ENCODE measurements around the gene POLD3. TPM values are rescaled to one million over a fixed set of nuclear protein-coding genes. Genes with fewer than 3 reads are reported as not detected.
"Not testable (repeated sequence)": the region's sequence is repeated elsewhere in the genome, so short reads cannot be mapped to it uniquely, and the experiment has no call there.

The POLD3 gene
- total and polyA plus RNA-seq, 2 donors (not counting 1 experiment from before 2014, with no cell fraction given): 4.6 to 17.6 TPM

DNA sequence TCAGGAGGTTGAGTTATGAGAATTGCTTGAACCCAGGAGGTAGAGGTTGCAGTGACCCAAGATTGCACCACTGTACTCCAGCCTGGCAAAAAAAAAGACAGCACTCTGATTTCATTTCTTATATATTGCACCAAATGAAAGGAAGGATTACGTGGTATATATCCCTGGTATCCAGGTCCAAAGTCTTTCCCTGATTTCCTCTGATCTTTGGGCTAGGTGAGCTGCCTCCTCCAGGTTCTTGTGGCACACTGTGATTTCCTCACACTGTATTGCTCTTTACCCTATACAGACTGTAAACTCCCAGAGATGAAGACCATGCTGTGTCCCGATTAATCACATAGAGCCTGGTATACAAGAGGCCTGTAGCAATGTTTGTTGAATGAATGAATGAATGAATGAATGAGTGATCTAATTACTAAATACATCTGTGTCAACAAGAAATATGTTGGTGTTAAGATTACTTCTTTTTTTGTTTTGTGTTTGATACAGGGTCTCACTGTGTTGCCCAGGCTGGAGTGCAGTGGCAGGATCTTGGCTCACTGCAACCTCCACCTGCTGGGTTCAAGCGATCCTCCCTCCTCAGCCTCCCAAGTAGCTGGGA lies 9.3 kb upstream of the POLD3 start:
- no peaks in the 10 kb centered on the region for H3K4me1 Mint-ChIP-seq
- no peak overlapping the region for H3K27ac Mint-ChIP-seq
- H3K4me3 ChIP-seq (ENCODE audit: control extremely low read depth in 1 of 5, extremely low read depth in 1 of 5, insufficient read depth in 1 of 5, low read depth in 2 of 5, low read length in 4 of 5): no peak overlapping the region
- no peak overlapping the region for H3K4me3 Mint-ChIP-seq
- ChIA-PET CTCF (no interaction called here), POLR2A (no interaction called here)
- ATAC-seq (ENCODE audit: low read depth) (no peak), DNase-seq (no peak)
- H3K4me1 ChIP-seq (ENCODE audit: control insufficient read depth in 2 of 2, insufficient read depth in 2 of 2, low read length in 2 of 2): no peaks in the 10 kb centered on the region
- no peaks in the 10 kb centered on the region for H3K27me3 Mint-ChIP-seq
- H3K4me2 ChIP-seq (replicated peaks; ENCODE audit: low read depth, low read length, poor library complexity, severe bottlenecking): no peak overlapping the region
- H3K27ac ChIP-seq (ENCODE audit: low read length in 2 of 2): no peak overlapping the region
- H2AFZ ChIP-seq (ENCODE audit: insufficient read depth, low read depth, low read length, poor library complexity, severe bottlenecking): no peak overlapping the region
- no peak overlapping the region for H3K9ac ChIP-seq (ENCODE audit: low read length)
- WGBS (ENCODE audit: insufficient coverage): no CpG with 5 or more reads among the region's 3 CpGs
- H3K27me3 ChIP-seq (replicated peaks in 1 of 4; ENCODE audit: control extremely low read depth in 1 of 4, control insufficient read depth in 3 of 4, insufficient read depth in 4 of 4, low read length in 3 of 4): no peaks in the 10 kb centered on the region
- no peaks in the 10 kb centered on the region for H3K9me3 Mint-ChIP-seq (ENCODE audit: insufficient read depth)
- H4K20me1 ChIP-seq (ENCODE audit: control insufficient read depth, insufficient read depth, low read length, poor library complexity, severe bottlenecking): no peaks in the 10 kb centered on the region
- TF ChIP-seq EZH2 (IDR thresholded peaks at IDR 0.05; ENCODE audit: borderline replicate concordance, insufficient read depth, low read depth, low read length, poor library complexity, severe bottlenecking): no peak
- TF ChIP-seq, protein P1, sequence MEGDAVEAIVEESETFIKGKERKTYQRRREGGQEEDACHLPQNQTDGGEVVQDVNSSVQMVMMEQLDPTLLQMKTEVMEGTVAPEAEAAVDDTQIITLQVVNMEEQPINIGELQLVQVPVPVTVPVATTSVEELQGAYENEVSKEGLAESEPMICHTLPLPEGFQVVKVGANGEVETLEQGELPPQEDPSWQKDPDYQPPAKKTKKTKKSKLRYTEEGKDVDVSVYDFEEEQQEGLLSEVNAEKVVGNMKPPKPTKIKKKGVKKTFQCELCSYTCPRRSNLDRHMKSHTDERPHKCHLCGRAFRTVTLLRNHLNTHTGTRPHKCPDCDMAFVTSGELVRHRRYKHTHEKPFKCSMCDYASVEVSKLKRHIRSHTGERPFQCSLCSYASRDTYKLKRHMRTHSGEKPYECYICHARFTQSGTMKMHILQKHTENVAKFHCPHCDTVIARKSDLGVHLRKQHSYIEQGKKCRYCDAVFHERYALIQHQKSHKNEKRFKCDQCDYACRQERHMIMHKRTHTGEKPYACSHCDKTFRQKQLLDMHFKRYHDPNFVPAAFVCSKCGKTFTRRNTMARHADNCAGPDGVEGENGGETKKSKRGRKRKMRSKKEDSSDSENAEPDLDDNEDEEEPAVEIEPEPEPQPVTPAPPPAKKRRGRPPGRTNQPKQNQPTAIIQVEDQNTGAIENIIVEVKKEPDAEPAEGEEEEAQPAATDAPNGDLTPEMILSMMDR (IDR thresholded peaks at IDR 0.05): no peak
- intact Hi-C loops (cut with micrococcal nuclease): no loop called here
- H3K79me2 ChIP-seq (ENCODE audit: control insufficient read depth, insufficient read depth, low read length): no peaks in the 10 kb centered on the region
- H3K36me3 ChIP-seq (replicated peaks in 1 of 2; ENCODE audit: control extremely low read depth in 1 of 2, control insufficient read depth in 1 of 2, extremely low read depth in 1 of 2, insufficient read depth in 2 of 2, low read length in 1 of 2): no peaks in the 10 kb centered on the region
- H3K9me3 ChIP-seq (ENCODE audit: control extremely low read depth in 1 of 3, control insufficient read depth in 2 of 3, insufficient read depth in 1 of 3, low read length in 2 of 3): no peaks in the 10 kb centered on the region

DNA sequence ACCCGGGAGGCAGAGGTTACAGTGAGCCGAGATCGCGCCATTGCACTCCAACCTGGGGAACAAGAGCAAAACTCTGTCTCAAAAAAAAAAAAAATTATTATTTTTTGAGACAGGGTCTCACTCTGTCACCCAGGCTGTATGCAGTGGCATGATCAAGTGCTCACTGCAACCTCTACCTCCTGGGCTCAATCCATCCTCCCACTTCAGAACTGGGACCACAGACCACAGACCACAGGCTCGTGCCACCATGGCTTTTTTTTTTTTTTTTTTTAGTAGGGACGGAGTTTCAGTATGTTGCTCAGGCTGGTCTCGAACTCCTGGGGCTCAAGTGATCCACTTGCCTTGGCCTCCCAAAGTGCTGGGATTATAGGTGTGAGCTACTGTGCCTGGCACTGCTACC lies 1.9 kb upstream of the POLD3 start:
- H3K9me3 Mint-ChIP-seq (ENCODE audit: insufficient read depth); H3K9me3 ChIP-seq (ENCODE audit: control extremely low read depth in 1 of 3, control insufficient read depth in 2 of 3, insufficient read depth in 1 of 3, low read length in 2 of 3); H3K27ac ChIP-seq (ENCODE audit: low read length in 2 of 2); H3K79me2 ChIP-seq (ENCODE audit: control insufficient read depth, insufficient read depth, low read length); CTCF ChIA-PET; H2AFZ ChIP-seq (ENCODE audit: insufficient read depth, low read depth, low read length, poor library complexity, severe bottlenecking); H3K4me2 ChIP-seq (replicated peaks; ENCODE audit: low read depth, low read length, poor library complexity, severe bottlenecking); H3K4me3 Mint-ChIP-seq; H3K27ac Mint-ChIP-seq; H3K27me3 Mint-ChIP-seq; H3K4me3 ChIP-seq (ENCODE audit: control extremely low read depth in 1 of 5, extremely low read depth in 1 of 5, insufficient read depth in 1 of 5, low read depth in 2 of 5, low read length in 4 of 5); DNase-seq; ATAC-seq (ENCODE audit: low read depth); H3K9ac ChIP-seq (ENCODE audit: low read length); H3K36me3 ChIP-seq (replicated peaks in 1 of 2; ENCODE audit: control extremely low read depth in 1 of 2, control insufficient read depth in 1 of 2, extremely low read depth in 1 of 2, insufficient read depth in 2 of 2, low read length in 1 of 2); H3K27me3 ChIP-seq (replicated peaks in 1 of 4; ENCODE audit: control extremely low read depth in 1 of 4, control insufficient read depth in 3 of 4, insufficient read depth in 4 of 4, low read length in 3 of 4); H4K20me1 ChIP-seq (ENCODE audit: control insufficient read depth, insufficient read depth, low read length, poor library complexity, severe bottlenecking); POLR2A ChIA-PET: not testable (repeated sequence)
- intact Hi-C loops (cut with micrococcal nuclease): loop anchor here (5.0 kb wide), 1 partner anchor 813 kb away; no protein-coding TSS in a partner anchor
- peaks cover 21% of the 10 kb centered on the region for H3K4me1 Mint-ChIP-seq
- no CpG with 5 or more reads among the region's 7 CpGs for WGBS (ENCODE audit: insufficient coverage)
- H3K4me1 ChIP-seq (ENCODE audit: control insufficient read depth in 2 of 2, insufficient read depth in 2 of 2, low read length in 2 of 2): peaks cover 10 to 13% of the 10 kb centered on the region in 2 donors

Measured in B cell (primary cell).